Measurements from ENCODE around the gene PTPRJ. TPM values are rescaled to one million over a fixed set of nuclear protein-coding genes. Genes with fewer than 3 reads are reported as not detected.
A peak's percentile ranks its signal among the peaks of the same experiment; 100 is the strongest.

The PTPRJ gene
- total RNA-seq, 1 donor from 2014 or later, result 4.7 TPM

GRCh38 chr11:48107188-48107704 is 126.9 kb downstream of the PTPRJ start:
- H3K9me3 ChIP-seq, result no peaks in the 10 kb centered on the region
- H3K27me3 ChIP-seq, result no peaks in the 10 kb centered on the region
- H3K4me1 ChIP-seq, result peaks cover 25% of the 10 kb centered on the region
- no peak overlapping the region for H3K4me3 ChIP-seq
- no peak for TF ChIP-seq CTCF (IDR thresholded peaks at IDR 0.05)
- TF ChIP-seq POLR2A (IDR thresholded peaks at IDR 0.05), result no peak
- no peak for TF ChIP-seq POLR2AphosphoS5 (IDR thresholded peaks at IDR 0.05; ENCODE audit: insufficient read depth in 1 of 2, low read depth in 1 of 2)
- no peaks in the 10 kb centered on the region for H3K36me3 ChIP-seq
- intact Hi-C loops (cut with DNase I), result loop anchor here (5.0 to 10.0 kb wide), 3 partner anchors 72 to 170 kb away; no protein-coding TSS in a partner anchor
- DNase-seq (ENCODE audit: extremely low spot score in 2 of 2), result no peak
- no peak overlapping the region for H3K27ac ChIP-seq

GRCh38 chr11:48108231-48109045 is 128.1 kb downstream of the PTPRJ start:
- no peak overlapping the region for H3K27ac ChIP-seq
- H3K4me1 ChIP-seq, result peaks cover 25% of the 10 kb centered on the region
- H3K9me3 ChIP-seq, result no peaks in the 10 kb centered on the region
- H3K27me3 ChIP-seq, result no peaks in the 10 kb centered on the region
- no peaks in the 10 kb centered on the region for H3K36me3 ChIP-seq
- intact Hi-C loops (cut with DNase I), result loop anchor here (5.0 to 10.0 kb wide), 3 partner anchors 74 to 171 kb away; no protein-coding TSS in a partner anchor
- TF ChIP-seq POLR2AphosphoS5 (IDR thresholded peaks at IDR 0.05; ENCODE audit: insufficient read depth in 1 of 2, low read depth in 1 of 2) (no peak), CTCF (IDR thresholded peaks at IDR 0.05) (no peak), POLR2A (IDR thresholded peaks at IDR 0.05) (no peak)
- DNase-seq (ENCODE audit: extremely low spot score in 2 of 2), result no peak
- no peak overlapping the region for H3K4me3 ChIP-seq

GRCh38 chr11:48109046-48109666 is 128.8 kb downstream of the PTPRJ start:
- no peaks in the 10 kb centered on the region for H3K36me3 ChIP-seq
- TF ChIP-seq POLR2A (IDR thresholded peaks at IDR 0.05), result no peak
- TF ChIP-seq CTCF (IDR thresholded peaks at IDR 0.05), result peak; percentile 19 to 64 (median 26)
- no peaks in the 10 kb centered on the region for H3K9me3 ChIP-seq
- intact Hi-C loops (cut with DNase I), result loop anchor here (5.0 to 10.0 kb wide), 3 partner anchors 74 to 172 kb away; no protein-coding TSS in a partner anchor
- peak overlapping the region in 1 of 2 donors; percentile 30 for H3K4me3 ChIP-seq
- no peaks in the 10 kb centered on the region for H3K27me3 ChIP-seq
- H3K4me1 ChIP-seq, result peaks cover 20% of the 10 kb centered on the region
- no peak for DNase-seq (ENCODE audit: extremely low spot score in 2 of 2)
- H3K27ac ChIP-seq, result peak overlapping the region; percentile 16

DNA sequence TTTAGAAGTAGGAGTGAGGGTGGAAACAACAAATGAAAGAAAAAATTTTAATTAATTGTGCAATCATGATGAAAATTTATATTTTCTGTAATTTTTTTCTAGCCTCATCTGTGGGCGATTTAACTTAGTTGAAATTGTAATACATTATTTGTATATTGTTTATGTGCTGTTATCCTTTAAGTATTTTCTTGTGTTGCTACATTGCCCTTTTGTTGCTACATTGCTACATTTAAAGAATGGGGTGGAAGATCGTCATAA is 130.1 kb downstream of the PTPRJ start:
- H3K27ac ChIP-seq, result no peak overlapping the region
- H3K36me3 ChIP-seq, result no peaks in the 10 kb centered on the region
- H3K4me1 ChIP-seq, result peaks cover 10% of the 10 kb centered on the region
- DNase-seq (ENCODE audit: extremely low spot score in 2 of 2), result no peak
- H3K9me3 ChIP-seq, result peaks cover 6% of the 10 kb centered on the region
- no peak overlapping the region for H3K4me3 ChIP-seq
- H3K27me3 ChIP-seq, result no peaks in the 10 kb centered on the region
- intact Hi-C loops (cut with DNase I), result no loop called here
- TF ChIP-seq CTCF (IDR thresholded peaks at IDR 0.05) (no peak), POLR2AphosphoS5 (IDR thresholded peaks at IDR 0.05; ENCODE audit: insufficient read depth in 1 of 2, low read depth in 1 of 2) (no peak), POLR2A (IDR thresholded peaks at IDR 0.05) (no peak)

GRCh38 chr11:48111891-48112290 is 131.5 kb downstream of the PTPRJ start:
- intact Hi-C loops (cut with DNase I), result no loop called here
- DNase-seq (ENCODE audit: extremely low spot score in 2 of 2), result no peak

More at GRCh38 chr11:48111891-48112290, 131.5 kb downstream of the PTPRJ start:
- H3K36me3 ChIP-seq, result no peaks in the 10 kb centered on the region
- H3K4me3 ChIP-seq, result no peak overlapping the region
- H3K9me3 ChIP-seq, result peaks cover 8% of the 10 kb centered on the region
- H3K27me3 ChIP-seq, result no peaks in the 10 kb centered on the region
- peaks cover 10% of the 10 kb centered on the region for H3K4me1 ChIP-seq
- H3K27ac ChIP-seq, result no peak overlapping the region
- TF ChIP-seq CTCF (IDR thresholded peaks at IDR 0.05) (no peak), POLR2AphosphoS5 (IDR thresholded peaks at IDR 0.05; ENCODE audit: insufficient read depth in 1 of 2, low read depth in 1 of 2) (no peak), POLR2A (IDR thresholded peaks at IDR 0.05) (no peak)

Data from vagina (tissue), 2 donors.